Measurements from ENCODE around the gene B3GALNT2.

The B3GALNT2 gene

GRCh38 chr1:235409042-235409820 is 95.0 kb downstream of the B3GALNT2 start:
- DNase-seq (ENCODE audit: low read depth) = no peak

- DNase-seq (ENCODE audit: low read depth) = no peak
Measured at GRCh38 chr1:235408503-235408960, 95.7 kb downstream of the B3GALNT2 start.

DNA sequence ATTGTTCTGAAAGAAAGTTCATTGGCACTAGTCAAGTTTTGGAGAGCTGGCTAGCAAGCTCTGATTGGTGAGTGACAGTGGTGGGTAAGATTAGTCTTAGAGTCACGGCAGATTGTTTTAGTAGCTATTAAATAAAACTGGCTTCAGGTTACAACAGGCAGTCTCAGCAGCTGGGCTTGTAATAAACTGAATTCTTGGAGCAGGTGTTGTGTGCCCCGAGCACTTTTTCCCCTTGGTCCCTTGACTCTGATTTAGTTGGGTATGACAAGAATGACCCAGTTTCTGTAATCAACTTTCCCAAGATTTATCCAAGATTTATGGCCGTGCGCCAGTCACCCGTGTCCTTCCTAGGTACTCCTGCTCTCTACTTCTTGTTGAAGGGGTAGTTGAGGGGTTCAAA is 96.8 kb downstream of the B3GALNT2 start:
- DNase-seq (ENCODE audit: low read depth) = no peak

DNA sequence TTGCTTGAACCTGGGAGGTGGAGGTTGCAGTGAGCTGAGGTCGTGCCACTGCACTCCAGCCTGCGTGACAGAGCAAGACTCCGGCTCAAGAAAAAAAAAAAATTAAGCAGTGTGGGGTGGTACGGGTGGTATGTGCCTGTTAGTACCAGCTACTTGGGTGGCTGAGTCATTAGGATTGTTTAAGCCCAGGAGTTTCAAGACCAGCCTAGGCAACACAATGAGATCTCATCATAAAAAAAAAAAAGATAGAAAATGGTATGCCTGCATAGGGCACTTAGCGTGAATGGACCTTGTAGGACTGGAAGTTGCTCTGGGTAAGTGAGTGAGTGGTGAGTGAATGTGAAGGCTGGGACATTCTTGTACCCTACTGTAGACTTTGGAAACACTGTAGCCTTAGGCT is 100.1 kb downstream of the B3GALNT2 start:
- no peak for DNase-seq (ENCODE audit: low read depth)

DNA sequence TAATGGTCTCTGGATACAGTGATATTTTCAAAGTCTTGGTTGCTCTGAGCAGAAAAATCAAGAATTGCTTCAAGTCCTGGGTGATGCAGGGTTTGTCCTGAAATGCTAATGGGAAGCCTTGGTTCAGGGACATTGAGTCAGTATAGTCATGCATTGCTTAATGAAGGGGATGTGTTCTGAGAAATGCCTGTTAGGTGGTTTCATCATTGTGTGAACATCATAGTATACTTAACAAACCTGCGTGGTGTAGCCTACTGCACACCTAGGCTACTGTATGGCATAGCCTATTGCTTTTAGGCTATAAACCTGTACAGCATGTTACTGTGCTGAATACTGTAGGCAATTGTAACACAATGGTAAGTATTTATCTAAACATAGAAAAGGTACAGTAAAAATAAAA is 100.7 kb downstream of the B3GALNT2 start:
- DNase-seq (ENCODE audit: low read depth) = no peak

DNA sequence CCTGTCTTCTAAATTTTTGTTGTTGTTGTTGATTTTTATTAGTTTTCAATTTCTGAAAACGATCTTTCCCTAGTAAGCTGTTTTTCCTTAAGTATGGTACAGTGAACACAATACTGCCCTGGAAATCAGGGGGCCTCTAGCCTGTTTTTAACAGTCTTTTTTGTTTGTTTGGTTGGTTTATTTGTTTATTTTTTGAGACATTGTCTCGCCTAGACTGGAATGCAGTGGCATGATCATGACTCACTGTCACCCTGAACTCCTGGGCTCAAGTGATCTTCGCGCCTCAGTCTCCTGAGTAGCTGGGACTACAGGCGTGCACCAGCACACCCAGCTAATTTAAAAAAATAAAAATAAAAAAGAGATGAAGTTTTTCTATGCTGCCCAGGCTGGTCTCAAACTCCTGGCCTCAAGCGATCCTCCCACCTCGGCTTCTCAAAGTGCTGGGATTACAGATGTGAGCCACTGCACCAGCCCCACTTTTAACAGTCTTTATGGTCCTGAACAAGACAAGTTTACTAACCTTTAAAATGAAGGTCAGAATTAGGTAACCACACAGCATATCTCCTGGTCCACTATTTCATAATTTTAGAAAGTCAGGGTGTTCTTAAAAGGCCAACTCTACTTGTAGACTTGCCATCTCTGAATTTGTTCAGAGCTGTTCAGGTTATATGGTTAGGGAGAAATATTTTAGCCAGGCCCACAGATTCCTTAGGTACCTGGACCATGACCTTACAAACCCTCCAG is 101.6 kb downstream of the B3GALNT2 start:
- DNase-seq (ENCODE audit: low read depth) = no peak

GRCh38 chr1:235401251-235401650 is 103.0 kb downstream of the B3GALNT2 start:
- DNase-seq (ENCODE audit: low read depth) = no peak
